IPS-20b (cell line): ENCODE measurements around the gene CCDC24.

Experiments
- H3K27ac ChIP-seq: one replicate; pipeline ENCODE4 v1.5.1; 2013; ENCODE audit warnings: low read length
- H3K27me3 ChIP-seq: 2 replicates; pipeline ENCODE4 v1.6.1; 2013; ENCODE audit warnings: mild to moderate bottlenecking, low read length, inconsistent platforms; ENCODE audit not compliant: insufficient read depth
- H3K36me3 ChIP-seq: 2 replicates; pipeline ENCODE4 v1.6.1; 2013; ENCODE audit warnings: low read depth, mild to moderate bottlenecking, inconsistent platforms, low read length, moderate library complexity; ENCODE audit not compliant: insufficient read depth
- H3K4me1 ChIP-seq: 2 replicates; pipeline ENCODE4 v1.6.1; 2013; ENCODE audit warnings: mild to moderate bottlenecking, control low read depth, inconsistent platforms, low read length, moderate library complexity; ENCODE audit not compliant: insufficient read depth
- H3K4me3 ChIP-seq: 2 replicates; pipeline ENCODE4 v1.5.1; 2013; ENCODE audit warnings: mild to moderate bottlenecking, low read length, inconsistent platforms
- H3K9ac ChIP-seq: 2 replicates; pipeline ENCODE4 v1.6.1; 2013; ENCODE audit warnings: low read depth, mild to moderate bottlenecking, inconsistent platforms, low read length, moderate library complexity
- H3K9me3 ChIP-seq: 2 replicates; pipeline ENCODE4 v1.6.1; 2013; ENCODE audit warnings: mild to moderate bottlenecking, low read depth, low read length, inconsistent platforms; ENCODE audit not compliant: insufficient read depth

Gene CCDC24

DNA sequence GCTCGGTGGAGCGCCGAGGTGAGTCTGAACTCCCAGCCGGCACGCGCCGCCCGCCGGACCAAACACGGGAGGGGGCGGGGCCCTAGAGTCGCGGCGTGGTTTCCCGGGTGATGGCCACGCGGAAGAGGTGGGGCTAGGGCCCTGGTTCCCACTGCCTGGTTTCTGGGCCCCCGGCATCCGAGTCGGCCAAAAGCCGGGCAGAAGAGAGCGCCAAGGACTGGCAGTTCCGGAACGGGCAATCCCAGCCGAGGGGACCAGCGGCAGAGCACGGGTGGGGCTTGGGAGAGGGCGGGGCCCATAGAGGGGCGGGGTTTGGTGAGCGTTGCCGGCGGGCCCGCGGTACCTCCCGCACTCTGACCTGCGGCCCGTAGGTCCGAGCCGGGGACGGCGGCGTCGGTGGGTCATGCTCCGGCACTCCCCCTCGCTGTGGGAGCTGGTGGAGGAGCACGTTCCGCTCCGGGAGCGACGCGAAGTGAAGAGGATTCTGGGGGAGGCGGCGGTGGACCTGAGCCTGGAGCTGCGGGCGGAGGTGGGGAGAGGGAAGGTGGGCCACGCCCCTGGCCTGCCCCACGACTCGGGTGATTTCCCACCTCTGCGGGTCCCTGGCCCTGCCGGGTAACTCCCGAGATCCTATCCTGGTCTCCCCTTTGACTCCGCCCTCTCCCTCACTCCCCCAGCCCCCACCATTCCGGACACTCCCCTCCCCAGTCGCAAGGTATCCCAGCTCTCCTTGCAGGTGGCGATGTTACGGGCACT, at the start of gene CCDC24:
CCDC24 (plus strand) TSS at position 124 of the 756 bp plus-strand sequence; CDS start at position 404, 280 bp downstream.
- Histone ChIP-seq H3K4me1 (peaks cover 5% of the 10 kb centered on the region; the same call in 1 of the 2 replicates), H3K9ac (peak within 1 kb of the TSS; percentile 56; the same call in 1 of the 2 replicates), H3K9me3 (no peaks in the 10 kb centered on the region), H3K27me3 (peaks cover 6% of the 10 kb centered on the region; the same call in 1 of the 2 replicates), H3K27ac (peak within 1 kb of the TSS; percentile 49), H3K36me3 (0 out of 2 replicates have a peak, but pooled peaks cover under 1% of the 10 kb centered on the region), H3K4me3 (peak within 1 kb of the TSS; percentile 80)

- Histone ChIP-seq H3K27me3 (0 out of 2 replicates have a peak, but pooled peaks cover 8% of the 10 kb centered on the region), H3K9me3 (no peaks in the 10 kb centered on the region), H3K27ac (no peak overlapping the region), H3K4me3 (no peak overlapping the region), H3K36me3 (peaks cover 1% of the 10 kb centered on the region; the same call in 1 of the 2 replicates), H3K9ac (no peak overlapping the region), H3K4me1 (peaks cover 12% of the 10 kb centered on the region)
These were observed 49.0 kb upstream of the CCDC24 start for GRCh38 chr1:43942411-43942810.

DNA sequence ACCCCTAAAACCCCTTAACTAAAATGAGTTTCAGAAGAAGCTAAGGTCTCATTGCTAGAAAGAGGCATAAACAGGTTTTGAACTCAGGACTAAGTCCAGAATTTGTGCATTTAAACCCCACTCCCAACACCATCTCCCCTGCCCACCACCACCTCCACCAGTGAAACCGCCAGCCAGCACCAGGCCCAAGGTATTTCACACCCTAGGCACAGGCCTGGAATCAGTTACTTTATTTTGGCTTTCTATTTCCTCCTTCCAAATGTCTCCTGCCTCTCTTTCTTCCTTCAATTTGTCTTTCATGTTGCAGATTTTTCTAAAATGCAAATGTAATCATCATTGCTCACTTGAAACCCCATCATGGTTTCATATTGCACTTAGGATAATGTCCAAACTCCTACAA, 46.5 kb upstream of the CCDC24 start:
- Histone ChIP-seq H3K4me1 (peaks cover 10% of the 10 kb centered on the region; the same call in 1 of the 2 replicates), H3K27me3 (no peaks in the 10 kb centered on the region), H3K9ac (no peak overlapping the region), H3K9me3 (no peaks in the 10 kb centered on the region), H3K4me3 (no peak overlapping the region), H3K27ac (no peak overlapping the region), H3K36me3 (peaks cover under 1% of the 10 kb centered on the region; the same call in 1 of the 2 replicates)

- Histone ChIP-seq H3K36me3 (peaks cover 9% of the 10 kb centered on the region; the same call in 1 of the 2 replicates), H3K4me3 (peak overlapping the region; percentile 94), H3K27me3 (no peaks in the 10 kb centered on the region), H3K27ac (no peak overlapping the region), H3K9me3 (no peaks in the 10 kb centered on the region), H3K9ac (peak overlapping the region; percentile 67; the same call in 1 of the 2 replicates), H3K4me1 (peaks cover 10% of the 10 kb centered on the region; the same call in 1 of the 2 replicates)
These were observed 45.6 kb upstream of the CCDC24 start for GRCh38 chr1:43945674-43946235.

DNA sequence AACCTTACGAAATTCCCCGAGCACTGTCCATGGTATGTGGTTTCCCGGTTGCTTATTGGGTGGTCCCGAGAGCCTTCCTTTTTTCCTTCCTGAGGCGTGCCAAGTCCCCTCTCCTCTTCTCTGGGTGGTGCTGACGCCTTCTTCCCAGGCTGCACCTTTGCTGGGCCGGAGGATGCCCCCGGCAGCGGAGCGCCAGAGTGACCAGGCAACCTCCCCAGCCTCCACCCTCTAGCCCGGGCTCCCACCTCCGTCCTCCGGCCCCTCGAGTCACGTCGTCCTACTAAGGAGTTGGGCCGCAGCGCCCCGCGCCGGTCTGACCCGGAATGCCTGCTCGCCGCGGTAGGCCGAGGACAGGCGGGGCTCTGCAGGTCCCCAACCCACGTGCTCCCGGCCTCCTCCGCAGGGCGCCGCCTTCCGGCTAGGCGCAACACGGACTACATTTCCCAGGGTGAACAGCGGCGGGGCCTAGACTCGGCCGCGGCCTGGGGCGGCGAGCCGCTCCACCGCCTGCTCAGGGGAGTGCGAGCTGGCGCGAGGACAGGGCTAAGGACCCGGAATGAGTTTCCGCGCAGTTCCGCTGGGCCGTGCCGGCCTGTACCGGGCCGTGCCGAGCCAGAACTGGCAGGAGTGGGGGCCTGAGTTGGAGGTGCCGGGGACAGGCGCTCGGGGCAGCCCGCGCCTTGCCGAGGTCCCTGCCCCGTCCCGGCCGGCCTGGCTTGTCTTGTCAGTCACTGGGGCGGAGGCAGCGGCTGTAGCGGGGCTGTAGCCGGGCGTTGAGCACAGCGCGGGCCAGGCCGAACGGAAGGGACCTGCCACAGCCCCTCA, 45.0 kb upstream of the CCDC24 start, which contains the start of gene IPO13:
IPO13 (plus strand) TSS at position 715 of the 825 bp plus-strand sequence. CDS start 651 bp downstream, outside the sequence.
- Histone ChIP-seq H3K9ac (peak within 1 kb of the TSS; percentile 87), H3K27ac (peak within 1 kb of the TSS; percentile 41), H3K4me3 (peak within 1 kb of the TSS; percentile 94), H3K4me1 (peaks cover 10% of the 10 kb centered on the region; the same call in 1 of the 2 replicates), H3K27me3 (no peaks in the 10 kb centered on the region), H3K36me3 (peaks cover 13% of the 10 kb centered on the region; the same call in 1 of the 2 replicates), H3K9me3 (no peaks in the 10 kb centered on the region)

DNA sequence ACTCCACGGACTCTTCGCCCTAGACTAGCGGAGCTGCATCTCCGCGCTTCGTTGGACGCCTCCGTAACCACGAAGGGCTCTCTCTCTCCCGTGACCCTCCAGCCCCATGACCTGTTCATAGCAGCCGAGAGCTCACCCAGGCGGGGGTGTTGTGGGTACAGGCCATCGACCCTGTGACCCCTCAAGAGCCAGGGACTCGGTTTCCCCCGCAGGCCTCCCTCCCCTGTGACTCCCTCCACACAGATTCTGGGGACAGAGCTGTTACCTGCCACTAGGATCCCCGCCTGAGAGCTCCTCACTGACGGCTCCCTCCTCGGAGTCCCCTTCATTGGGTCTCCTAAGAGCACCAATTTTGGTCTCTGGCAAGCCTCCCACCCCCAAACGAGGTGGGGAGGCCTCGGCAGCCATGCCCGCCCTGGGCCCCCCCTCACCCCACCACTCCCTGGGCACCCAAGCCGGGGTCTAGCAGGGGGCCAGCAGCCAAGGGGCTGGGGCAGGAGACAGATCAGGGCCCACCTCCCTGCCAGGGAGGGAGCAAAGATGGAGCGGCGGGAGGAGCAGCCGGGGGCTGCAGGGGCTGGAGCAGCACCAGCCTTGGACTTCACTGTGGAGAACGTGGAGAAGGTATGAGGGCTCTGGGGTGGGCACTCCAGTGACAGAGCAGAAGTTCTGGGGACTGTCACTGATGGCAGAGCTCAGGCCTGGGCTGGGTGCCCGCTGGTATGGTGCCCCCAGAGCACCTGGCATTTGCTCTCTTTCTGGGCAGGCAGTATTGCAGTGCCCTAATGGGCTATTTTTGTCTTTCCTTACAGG, 44.1 kb upstream of the CCDC24 start:
- H3K9me3 ChIP-seq: no peaks in the 10 kb centered on the region
- peaks cover 13% of the 10 kb centered on the region; the same call in 1 of the 2 replicates for H3K36me3 ChIP-seq
- peak overlapping the region; percentile 94 for H3K4me3 ChIP-seq
- H3K27ac ChIP-seq: peak overlapping the region; percentile 41
- no peaks in the 10 kb centered on the region for H3K27me3 ChIP-seq
- peak overlapping the region; percentile 87; the same call in 1 of the 2 replicates for H3K9ac ChIP-seq
- peaks cover 10% of the 10 kb centered on the region; the same call in 1 of the 2 replicates for H3K4me1 ChIP-seq

GRCh38 chr1:43947874-43948437, 43.4 kb upstream of the CCDC24 start:
- Histone ChIP-seq H3K9ac (no peak overlapping the region), H3K4me3 (peak overlapping the region; percentile 94; the same call in 1 of the 2 replicates), H3K27ac (no peak overlapping the region)

DNA sequence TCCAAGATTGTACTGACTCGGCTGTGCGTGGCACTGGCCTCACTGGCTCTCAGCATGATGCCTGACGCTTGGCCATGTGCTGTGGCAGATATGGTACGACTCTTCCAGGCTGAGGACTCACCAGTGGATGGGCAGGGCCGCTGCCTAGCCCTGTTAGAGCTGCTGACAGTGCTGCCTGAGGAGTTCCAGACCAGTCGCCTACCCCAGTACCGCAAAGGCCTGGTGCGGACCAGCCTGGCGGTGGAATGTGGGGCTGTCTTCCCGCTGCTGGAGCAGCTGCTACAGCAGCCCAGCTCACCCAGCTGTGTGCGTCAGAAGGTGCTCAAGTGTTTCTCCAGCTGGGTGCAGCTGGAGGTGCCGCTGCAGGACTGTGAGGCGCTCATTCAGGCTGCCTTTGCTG, 41.7 kb upstream of the CCDC24 start:
- H3K9ac ChIP-seq: no peak overlapping the region
- no peak overlapping the region for H3K4me3 ChIP-seq
- no peaks in the 10 kb centered on the region for H3K27me3 ChIP-seq
- no peak overlapping the region for H3K27ac ChIP-seq
- H3K36me3 ChIP-seq: peaks cover 13% of the 10 kb centered on the region; the same call in 1 of the 2 replicates
- H3K9me3 ChIP-seq: no peaks in the 10 kb centered on the region
- peaks cover 10% of the 10 kb centered on the region; the same call in 1 of the 2 replicates for H3K4me1 ChIP-seq

More at GRCh38 chr1:43947874-43948437, 43.4 kb upstream of the CCDC24 start:
- H3K27me3 ChIP-seq: no peaks in the 10 kb centered on the region
- H3K36me3 ChIP-seq: peaks cover 13% of the 10 kb centered on the region; the same call in 1 of the 2 replicates
- H3K9me3 ChIP-seq: no peaks in the 10 kb centered on the region
- peaks cover 10% of the 10 kb centered on the region; the same call in 1 of the 2 replicates for H3K4me1 ChIP-seq

DNA sequence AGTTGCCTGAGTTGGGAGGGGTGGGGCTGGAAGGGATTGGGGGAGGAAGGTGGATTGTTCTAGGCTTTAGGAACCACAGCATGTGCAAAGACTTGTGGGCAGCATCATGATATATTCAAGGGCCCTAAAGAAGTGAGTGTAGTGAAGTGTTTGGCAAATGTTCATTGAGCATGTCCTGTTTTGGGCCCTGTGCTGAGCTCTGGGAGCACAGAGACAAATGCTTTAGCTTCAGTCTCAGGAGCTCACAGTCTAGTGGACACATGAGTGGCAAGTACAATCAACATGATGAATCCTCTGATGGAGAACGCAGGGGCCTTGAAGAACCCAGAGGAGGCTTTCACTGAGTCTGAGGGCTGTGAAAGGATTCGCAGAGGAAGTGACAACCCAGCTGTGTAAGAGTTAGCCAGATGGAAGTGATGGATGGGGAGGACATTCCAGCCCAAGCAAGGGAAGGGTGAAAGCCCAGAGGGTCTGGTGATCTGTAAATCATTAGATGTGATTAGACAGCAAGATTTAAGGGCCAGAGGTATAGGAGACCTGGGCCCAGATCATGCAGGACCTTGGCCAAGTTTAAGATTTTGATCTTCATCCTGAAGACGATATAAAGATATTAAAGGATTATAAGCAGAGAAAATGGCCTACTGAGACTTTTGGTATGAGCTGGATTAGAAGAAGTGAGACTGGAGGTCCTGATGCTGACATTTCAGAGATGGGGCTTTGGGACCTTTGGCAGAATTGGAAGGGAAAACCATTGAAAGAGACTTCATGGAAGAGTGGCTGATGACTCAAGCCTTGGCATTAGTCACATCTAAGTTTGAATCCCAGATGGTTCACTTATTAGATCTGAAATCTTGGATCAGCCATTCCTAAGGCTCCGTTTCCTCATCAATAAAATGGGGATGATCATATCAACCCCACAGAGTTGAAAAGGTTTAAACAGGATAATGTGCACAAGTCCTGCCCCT, 40.1 kb upstream of the CCDC24 start:
- H3K27me3 ChIP-seq: no peaks in the 10 kb centered on the region
- peaks cover 13% of the 10 kb centered on the region; the same call in 1 of the 2 replicates for H3K36me3 ChIP-seq
- no peaks in the 10 kb centered on the region for H3K9me3 ChIP-seq
- H3K27ac ChIP-seq: no peak overlapping the region
- no peak overlapping the region for H3K4me3 ChIP-seq
- H3K4me1 ChIP-seq: peaks cover 6% of the 10 kb centered on the region; the same call in 1 of the 2 replicates
- no peak overlapping the region for H3K9ac ChIP-seq
